Gastroesophageal sphincter (tissue), 3 donors: ENCODE results near the gene UBE2H.

Experiments used
- EP300 ChIP-seq: sonication (generic); formaldehyde crosslinking; IDR thresholded peaks from one replicate; pipeline ENCODE4 v1.6.1; 2017; ENCODE audit warnings: antibody characterized with exemption, mild to moderate bottlenecking
- POLR2A ChIP-seq, 2 donors: fragments of 450-650 bp; IDR thresholded peaks; one replicate each; pipeline ENCODE4 v1.6.1; 2017; ENCODE audit warnings: antibody characterized with exemption in 2 of 2, mild to moderate bottlenecking in 2 of 2, moderate library complexity in 1 of 2
- POLR2AphosphoS5 ChIP-seq: sonication (generic); formaldehyde crosslinking; IDR thresholded peaks from one replicate; pipeline ENCODE4 v1.6.1; 2017; ENCODE audit warnings: antibody characterized with exemption
- TF ChIP-seq, protein P1 (sequence below), 4 experiments: fragments of 200-600 bp in 2 of 4; fragments of 450-650 bp in 2 of 4; sonication (generic) in 1 of 4; IDR thresholded peaks; one replicate each; pipeline ENCODE4 v1.5.1; 2017 to 2019; ENCODE audit warnings: antibody characterized with exemption in 4 of 4, mild to moderate bottlenecking in 2 of 4, moderate library complexity in 2 of 4

DNA sequence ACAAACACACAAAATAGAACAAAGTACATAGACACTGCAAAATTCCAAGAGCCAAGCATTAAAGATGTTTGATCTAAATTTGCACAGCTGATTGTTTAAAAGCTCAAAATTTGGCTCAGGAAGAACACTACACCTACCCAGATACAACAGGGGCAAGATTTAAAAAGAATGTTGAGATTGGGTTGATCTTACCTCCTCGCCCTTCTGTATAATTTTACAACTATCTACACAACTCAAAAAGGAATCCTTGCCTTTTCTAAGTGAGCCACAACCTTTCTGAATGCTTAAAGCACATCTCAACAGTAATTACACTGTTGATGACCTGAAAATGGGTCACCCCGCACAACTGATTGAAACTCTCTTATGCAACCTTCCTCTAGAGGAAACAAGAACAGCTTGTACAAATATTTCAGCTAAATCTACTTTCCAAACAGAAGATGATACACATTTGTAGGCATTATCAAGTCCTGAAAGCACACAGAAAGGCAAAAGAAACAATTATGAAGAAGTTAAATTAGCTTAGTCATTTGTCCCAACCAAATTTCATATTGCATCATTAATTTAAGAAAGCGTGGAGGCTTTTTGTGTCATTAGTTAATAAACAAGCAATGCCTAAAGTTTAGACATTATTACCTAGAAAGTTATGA, 75.5 kb downstream of the UBE2H start:
- TF ChIP-seq, protein P1, sequence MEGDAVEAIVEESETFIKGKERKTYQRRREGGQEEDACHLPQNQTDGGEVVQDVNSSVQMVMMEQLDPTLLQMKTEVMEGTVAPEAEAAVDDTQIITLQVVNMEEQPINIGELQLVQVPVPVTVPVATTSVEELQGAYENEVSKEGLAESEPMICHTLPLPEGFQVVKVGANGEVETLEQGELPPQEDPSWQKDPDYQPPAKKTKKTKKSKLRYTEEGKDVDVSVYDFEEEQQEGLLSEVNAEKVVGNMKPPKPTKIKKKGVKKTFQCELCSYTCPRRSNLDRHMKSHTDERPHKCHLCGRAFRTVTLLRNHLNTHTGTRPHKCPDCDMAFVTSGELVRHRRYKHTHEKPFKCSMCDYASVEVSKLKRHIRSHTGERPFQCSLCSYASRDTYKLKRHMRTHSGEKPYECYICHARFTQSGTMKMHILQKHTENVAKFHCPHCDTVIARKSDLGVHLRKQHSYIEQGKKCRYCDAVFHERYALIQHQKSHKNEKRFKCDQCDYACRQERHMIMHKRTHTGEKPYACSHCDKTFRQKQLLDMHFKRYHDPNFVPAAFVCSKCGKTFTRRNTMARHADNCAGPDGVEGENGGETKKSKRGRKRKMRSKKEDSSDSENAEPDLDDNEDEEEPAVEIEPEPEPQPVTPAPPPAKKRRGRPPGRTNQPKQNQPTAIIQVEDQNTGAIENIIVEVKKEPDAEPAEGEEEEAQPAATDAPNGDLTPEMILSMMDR (IDR thresholded peaks at IDR 0.05), result no peak
- TF ChIP-seq POLR2A (IDR thresholded peaks at IDR 0.05) (no peak), POLR2AphosphoS5 (peak; percentile 68), EP300 (no peak)
